ENCODE results near the gene UBE2I. TPM values are rescaled to one million over a fixed set of nuclear protein-coding genes. Genes with fewer than 3 reads are reported as not detected.

Gene UBE2I
- total RNA-seq, 1 experiment from 2014 or later = 290 TPM

GRCh38 chr16:1263591-1264344, 45.7 kb upstream of the UBE2I start:
- no peak overlapping the region for H2BK20ac ChIP-seq (ENCODE audit: low read depth, low read length, poor library complexity, severe bottlenecking)
- no peak overlapping the region for H2AFZ ChIP-seq (ENCODE audit: low read length)
- H3K27ac Mint-ChIP-seq = peak overlapping the region in 1 of 3 experiments; percentile 51; a peak in 1 of 7 replicates
- no peaks in the 10 kb centered on the region; the same call in 1 of the 2 replicates for H3K4me1 ChIP-seq (ENCODE audit: insufficient read depth, low read length)
- no peak overlapping the region for H3K27ac ChIP-seq (ENCODE audit: insufficient read length, low read depth, low read length)
- TF ChIP-seq, protein P1, sequence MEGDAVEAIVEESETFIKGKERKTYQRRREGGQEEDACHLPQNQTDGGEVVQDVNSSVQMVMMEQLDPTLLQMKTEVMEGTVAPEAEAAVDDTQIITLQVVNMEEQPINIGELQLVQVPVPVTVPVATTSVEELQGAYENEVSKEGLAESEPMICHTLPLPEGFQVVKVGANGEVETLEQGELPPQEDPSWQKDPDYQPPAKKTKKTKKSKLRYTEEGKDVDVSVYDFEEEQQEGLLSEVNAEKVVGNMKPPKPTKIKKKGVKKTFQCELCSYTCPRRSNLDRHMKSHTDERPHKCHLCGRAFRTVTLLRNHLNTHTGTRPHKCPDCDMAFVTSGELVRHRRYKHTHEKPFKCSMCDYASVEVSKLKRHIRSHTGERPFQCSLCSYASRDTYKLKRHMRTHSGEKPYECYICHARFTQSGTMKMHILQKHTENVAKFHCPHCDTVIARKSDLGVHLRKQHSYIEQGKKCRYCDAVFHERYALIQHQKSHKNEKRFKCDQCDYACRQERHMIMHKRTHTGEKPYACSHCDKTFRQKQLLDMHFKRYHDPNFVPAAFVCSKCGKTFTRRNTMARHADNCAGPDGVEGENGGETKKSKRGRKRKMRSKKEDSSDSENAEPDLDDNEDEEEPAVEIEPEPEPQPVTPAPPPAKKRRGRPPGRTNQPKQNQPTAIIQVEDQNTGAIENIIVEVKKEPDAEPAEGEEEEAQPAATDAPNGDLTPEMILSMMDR (conservative IDR thresholded peaks at IDR 0.05) = no peak
- H3K4me2 ChIP-seq (ENCODE audit: insufficient read depth, insufficient read length, low read length) = no peak overlapping the region
- no peaks in the 10 kb centered on the region for H3K79me1 ChIP-seq (ENCODE audit: insufficient read depth, low read depth, low read length, poor library complexity, severe bottlenecking)
- DNase-seq = no peak
- no peak overlapping the region for H3T11ph ChIP-seq (ENCODE audit: low read length)
- H3K79me2 ChIP-seq (ENCODE audit: insufficient read depth, low read length) = no peaks in the 10 kb centered on the region
- no peak overlapping the region for H4K8ac ChIP-seq (replicated peaks; ENCODE audit: insufficient read length, low read depth, low read length)
- no peak overlapping the region for H2BK120ac ChIP-seq (ENCODE audit: low read depth, low read length, poor library complexity, severe bottlenecking)
- H4K20me1 ChIP-seq (ENCODE audit: control insufficient read depth, insufficient read depth, insufficient read length) = no peaks in the 10 kb centered on the region
- H3K14ac ChIP-seq (ENCODE audit: insufficient read depth, low read length) = no peak overlapping the region
- no peak overlapping the region for H3K4ac ChIP-seq (ENCODE audit: low read depth, low read length)
- H4K5ac ChIP-seq (ENCODE audit: insufficient read length, low read depth, low read length) = no peak overlapping the region
- H2AK5ac ChIP-seq (ENCODE audit: insufficient read length, low read length) = no peak overlapping the region
- no peaks in the 10 kb centered on the region for H3K9me3 ChIP-seq (ENCODE audit: control insufficient read depth, low read depth, low read length)
- no peak overlapping the region for H2BK15ac ChIP-seq (ENCODE audit: low read depth, low read length)
- peaks cover 0 to 10% of the 10 kb centered on the region in 2 experiments; a peak in 3 of 4 replicates for H3K4me1 Mint-ChIP-seq
- H2BK5ac ChIP-seq (ENCODE audit: insufficient read length, low read length) = no peak overlapping the region
- H3K23me2 ChIP-seq (ENCODE audit: insufficient read length, low read depth, low read length, poor library complexity, severe bottlenecking) = no peaks in the 10 kb centered on the region
- H3K9ac ChIP-seq (ENCODE audit: extremely low read depth, insufficient read length, low read length) = no peak overlapping the region
- H2BK12ac ChIP-seq (ENCODE audit: insufficient read length, low read depth, low read length) = no peak overlapping the region
- no peak overlapping the region for H3K18ac ChIP-seq (ENCODE audit: insufficient read length, low read depth, low read length)
- H3K23ac ChIP-seq (ENCODE audit: insufficient read length, low read depth, low read length) = no peak overlapping the region
- peaks cover 44% of the 10 kb centered on the region for H3K27me3 Mint-ChIP-seq (ENCODE audit: low read depth)
- peaks cover 0 to 4% (median 2%) of the 10 kb centered on the region in 3 experiments; a peak in 3 of 7 replicates for H3K36me3 Mint-ChIP-seq (ENCODE audit: insufficient read depth in 1 of 3, low read depth in 3 of 3)
- no peak overlapping the region for H3K56ac ChIP-seq (ENCODE audit: insufficient read length, low read depth, low read length)
- no peaks in the 10 kb centered on the region for H3K27me3 ChIP-seq (ENCODE audit: insufficient read depth, low read length)
- H4K91ac ChIP-seq (ENCODE audit: insufficient read length, low read depth, low read length) = no peak overlapping the region
- peaks cover 11 to 17% of the 10 kb centered on the region in 2 experiments for H3K9me3 Mint-ChIP-seq
- WGBS (ENCODE audit: extremely low coverage, insufficient read length, low lambda C conversion rate) = no CpG with 5 or more reads among the region's 15 CpGs
- H3K4me3 Mint-ChIP-seq = no peak overlapping the region; a peak in 1 of 5 replicates

Measured in H9 (cell line).